HG03095 (cell line): ENCODE measurements around the gene SNAPC4.
A peak's percentile ranks its signal among the peaks of the same experiment; 100 is the strongest.
"Not testable (repeated sequence)": the region's sequence is repeated elsewhere in the genome, so short reads cannot be mapped to it uniquely, and the experiment has no call there.

Experiments used
- ATAC-seq: cut with Tn5 transposase; IDR thresholded peaks from one replicate; pipeline ENCODE4 v1.9.1; 2021; ENCODE audit warnings: moderate library complexity; ENCODE audit not compliant: unreplicated experiment

The SNAPC4 gene

GRCh38 chr9:136409557-136410455 is 9.8 kb upstream of the SNAPC4 start:
- ATAC-seq = no peak

- no peak for ATAC-seq
These were observed 7.9 kb upstream of the SNAPC4 start for GRCh38 chr9:136407911-136408310.

DNA sequence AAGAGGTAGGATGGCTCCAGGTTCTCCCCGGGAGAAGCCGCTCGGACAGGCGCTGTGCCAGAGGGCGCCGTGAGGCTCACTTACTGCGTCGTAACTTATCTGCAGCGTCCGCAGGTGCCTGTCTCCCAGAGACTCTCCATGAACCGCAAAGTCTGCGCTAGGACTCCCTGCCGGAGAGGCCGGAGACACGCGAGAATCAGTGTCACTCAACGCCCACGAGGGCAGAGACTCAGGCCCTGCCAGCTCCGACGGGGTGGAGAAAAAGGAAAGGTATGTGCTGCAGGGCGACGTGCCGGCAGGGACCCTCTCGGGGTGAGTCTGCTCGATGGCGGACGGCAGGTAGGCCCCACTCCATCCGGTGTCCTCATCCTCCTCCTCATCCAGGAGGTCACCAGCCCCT is 7.1 kb upstream of the SNAPC4 start:
- not testable (repeated sequence) for ATAC-seq

DNA sequence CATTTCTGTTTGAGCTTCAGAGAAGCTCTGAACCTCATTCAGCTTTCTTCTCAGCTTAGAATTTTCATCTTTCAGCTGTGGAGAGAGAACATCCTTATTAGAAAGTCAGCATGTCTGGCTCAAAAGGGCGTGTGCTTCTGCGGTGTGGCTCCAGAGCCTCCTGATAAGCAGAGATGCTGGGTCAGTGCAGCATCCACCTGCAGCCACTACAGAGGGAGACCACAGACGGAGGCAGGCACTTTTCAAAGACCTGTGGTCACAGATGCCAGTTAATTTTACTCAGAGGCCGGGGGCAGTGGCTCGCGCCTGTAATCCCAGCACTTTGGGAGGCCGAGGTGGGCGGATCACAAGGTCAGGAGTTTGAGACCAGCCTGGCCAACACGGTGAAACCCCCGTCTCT is 5.9 kb upstream of the SNAPC4 start:
- not testable (repeated sequence) for ATAC-seq

- ATAC-seq = no peak
These were observed 5.5 kb upstream of the SNAPC4 start for GRCh38 chr9:136405481-136405880.

GRCh38 chr9:136404801-136405136 is 4.8 kb upstream of the SNAPC4 start:
- ATAC-seq = no peak

GRCh38 chr9:136403915-136404800 is 4.2 kb upstream of the SNAPC4 start:
- ATAC-seq = no peak

DNA sequence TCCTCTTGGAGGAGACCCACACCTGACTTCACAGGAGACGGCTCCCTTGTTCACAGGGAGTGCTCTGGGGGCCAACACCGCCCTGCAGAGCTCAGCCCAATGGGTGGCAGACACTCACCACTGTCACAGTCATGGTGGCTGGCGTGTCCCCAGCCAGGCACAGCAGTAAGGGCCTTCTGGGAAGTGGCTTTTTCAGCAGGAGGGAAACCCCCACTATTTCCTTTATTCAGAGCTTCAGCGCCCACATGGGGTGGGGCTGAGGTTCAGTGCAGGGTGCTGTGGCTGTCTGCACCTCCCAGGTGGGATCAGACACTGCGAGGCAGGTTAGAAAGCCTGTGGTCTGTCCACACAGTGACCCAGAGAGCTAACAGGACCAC is 3.6 kb upstream of the SNAPC4 start:
- ATAC-seq = peak; percentile 45

DNA sequence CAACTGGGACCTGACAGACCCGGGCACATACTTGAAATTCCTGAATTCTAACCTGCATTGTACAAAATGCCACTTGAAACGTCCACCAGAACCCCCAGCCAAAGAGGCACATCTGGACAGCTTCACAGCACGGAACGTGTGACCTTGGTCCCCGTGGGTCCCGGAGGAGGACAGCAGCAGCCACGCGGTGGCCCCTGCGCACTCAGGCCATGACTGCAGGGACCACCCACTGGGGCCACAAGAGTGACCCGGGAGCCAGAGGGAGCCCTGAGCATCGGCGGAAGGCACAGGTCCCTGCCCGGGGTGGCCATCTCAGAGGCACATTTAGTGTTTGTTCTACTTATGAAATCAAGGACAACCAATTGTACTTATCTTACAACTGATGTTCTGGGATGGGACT is 2.1 kb upstream of the SNAPC4 start:
- ATAC-seq = no peak

DNA sequence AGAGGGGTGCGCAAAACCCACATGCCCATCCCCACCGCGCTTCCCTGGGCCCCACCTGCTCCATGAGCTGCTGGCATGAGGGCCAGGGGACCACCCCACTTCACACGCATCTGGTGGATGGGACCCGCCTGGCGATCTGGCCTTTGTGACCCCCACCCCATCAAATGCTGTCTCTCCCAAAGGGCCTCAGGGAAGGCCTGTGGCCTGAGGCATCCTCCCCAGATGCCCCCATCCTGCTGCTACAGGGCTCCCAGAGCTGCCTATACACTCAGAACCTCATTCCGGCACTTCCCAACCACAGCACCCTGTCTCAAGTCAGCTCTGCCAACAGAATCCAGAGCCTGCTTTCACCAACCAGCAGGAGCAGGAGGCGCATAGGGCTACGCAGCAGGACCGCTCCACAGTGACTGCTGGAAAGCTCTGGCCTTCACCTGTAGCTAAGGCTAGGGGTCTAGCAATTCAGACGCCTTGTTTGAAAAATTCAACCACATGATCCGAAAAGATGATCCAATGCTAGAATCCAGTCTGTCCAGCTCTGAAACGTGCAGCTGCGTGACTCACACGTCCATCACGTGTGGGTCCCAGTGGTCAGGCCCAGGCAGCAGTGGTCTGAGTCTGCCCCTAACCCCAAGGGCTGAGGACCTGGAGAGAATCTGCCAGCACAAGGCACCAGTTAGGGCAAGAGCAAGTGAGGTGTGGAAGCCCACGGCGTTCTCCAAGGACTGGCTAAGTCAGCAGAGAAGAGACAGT is 1.4 kb upstream of the SNAPC4 start:
- ATAC-seq = no peak

DNA sequence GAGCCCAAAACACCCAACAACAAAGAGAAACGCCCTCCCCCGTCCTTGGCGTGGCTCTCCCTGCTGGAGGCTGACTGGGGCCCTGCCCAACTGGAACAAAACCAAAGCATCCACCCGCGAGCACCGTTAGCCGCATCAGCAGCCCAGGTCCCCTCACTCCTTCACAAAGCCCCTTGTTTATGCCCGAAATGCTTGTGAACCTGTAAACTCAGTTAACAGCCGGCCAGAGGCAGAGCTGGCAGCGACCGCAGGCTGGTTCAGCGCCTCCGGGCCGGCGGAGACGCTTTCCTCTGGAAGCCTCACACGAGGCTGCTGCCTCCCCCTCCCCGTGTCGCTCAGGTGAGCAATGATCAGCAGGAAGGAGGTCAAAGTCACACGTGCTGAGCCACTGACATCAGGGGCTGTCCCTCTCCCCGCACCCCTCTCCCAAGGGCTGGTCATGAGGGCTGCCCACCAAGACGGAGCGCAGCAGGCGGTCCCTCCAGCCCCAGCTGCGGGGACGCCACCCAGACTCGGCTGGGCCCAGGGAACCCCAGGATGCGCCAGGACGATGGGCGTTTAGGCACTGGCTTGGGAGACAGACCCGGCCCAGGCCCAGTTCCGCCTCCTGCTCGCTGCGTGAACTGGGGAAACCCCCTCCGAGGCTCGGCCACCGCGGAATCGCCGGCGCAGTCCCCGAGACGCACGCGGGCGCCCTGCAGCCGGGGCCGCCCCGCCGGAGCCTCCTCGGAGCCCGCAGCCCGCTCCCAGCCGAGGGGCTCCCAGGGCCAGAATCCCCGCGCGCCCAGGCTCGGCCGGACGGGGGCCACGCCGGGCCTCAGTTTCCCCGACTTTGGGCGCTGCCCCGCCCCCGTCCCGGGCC is 563 bp downstream of the SNAPC4 start:
- no peak for ATAC-seq

GRCh38 chr9:136398286-136398685 is 1.7 kb downstream of the SNAPC4 start:
- ATAC-seq = no peak

GRCh38 chr9:136397643-136398042 is 2.3 kb downstream of the SNAPC4 start:
- no peak for ATAC-seq

DNA sequence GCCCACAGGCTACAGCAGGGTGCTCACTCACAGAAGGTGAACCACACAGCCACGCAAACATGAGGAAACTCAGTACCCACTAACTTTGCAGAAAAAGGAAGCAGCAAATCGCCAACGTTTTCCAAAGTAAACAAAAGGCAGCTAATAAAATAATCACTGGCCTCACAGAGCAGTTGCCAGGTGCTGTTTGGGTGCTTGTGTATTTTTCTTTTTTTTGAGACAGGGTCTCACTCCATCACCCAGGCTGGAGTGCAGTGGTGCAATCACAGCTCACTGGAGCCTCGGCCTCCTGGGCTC is 3.8 kb downstream of the SNAPC4 start:
- no peak for ATAC-seq

DNA sequence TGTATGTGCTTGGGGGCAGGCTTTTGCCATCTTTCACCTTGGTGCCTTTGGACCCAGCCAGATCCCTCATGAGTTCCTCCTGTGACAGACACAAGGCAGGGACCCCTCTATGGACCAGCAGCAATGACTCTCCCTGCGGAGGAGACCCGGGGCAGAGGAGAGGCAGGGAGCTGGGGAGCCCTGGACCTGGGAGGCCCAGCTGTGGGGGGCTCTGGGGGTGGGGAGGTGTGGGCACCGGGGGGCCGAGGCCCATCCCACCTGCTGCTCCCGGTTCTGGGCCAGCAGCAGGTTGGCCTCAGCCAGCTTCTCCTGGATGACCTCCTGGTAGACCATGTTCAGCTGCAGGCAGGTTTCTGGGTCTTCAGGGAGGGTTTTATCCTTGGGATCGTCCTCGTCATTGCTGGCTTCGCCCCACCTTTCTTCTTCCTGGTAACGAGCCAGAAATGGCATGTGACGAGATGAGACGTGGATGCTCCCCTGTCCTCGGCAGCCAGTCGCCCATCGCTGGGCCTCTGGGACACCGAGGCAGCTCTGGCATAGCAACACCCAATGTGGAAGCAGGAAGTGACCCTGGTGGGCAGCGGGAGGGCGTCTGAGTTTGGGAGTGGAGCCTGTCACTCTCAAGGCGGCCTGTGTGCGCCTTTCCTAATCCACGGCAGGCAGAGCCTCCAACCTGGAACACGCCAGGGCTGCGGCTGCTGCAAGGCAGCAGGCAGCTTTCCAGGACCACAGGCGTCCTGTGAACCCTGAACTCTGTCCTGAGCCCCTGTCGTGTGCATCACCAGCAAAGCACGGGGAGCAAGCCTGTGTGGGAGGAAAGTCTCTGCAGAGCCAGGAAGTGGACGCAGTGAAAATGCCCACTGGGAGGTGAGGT is 4.4 kb downstream of the SNAPC4 start:
- ATAC-seq = no peak

- ATAC-seq = no peak
These were observed 5.0 kb downstream of the SNAPC4 start for GRCh38 chr9:136395020-136395340.

GRCh38 chr9:136394312-136395019 is 5.5 kb downstream of the SNAPC4 start:
- no peak for ATAC-seq

GRCh38 chr9:136393531-136393930 is 6.4 kb downstream of the SNAPC4 start:
- no peak for ATAC-seq
